NCI-H2081 treated with DMSO at 0.1 percent for 48 hours (cell line): Measurements from ENCODE around the gene DSTYK.
A peak's percentile ranks its signal among the peaks of the same experiment; 100 is the strongest.

Experiments used
- DNase-seq: peaks from one replicate; lab custom pipeline; 2025; lab: John Stamatoyannopoulos, UW

Gene DSTYK, protein sequence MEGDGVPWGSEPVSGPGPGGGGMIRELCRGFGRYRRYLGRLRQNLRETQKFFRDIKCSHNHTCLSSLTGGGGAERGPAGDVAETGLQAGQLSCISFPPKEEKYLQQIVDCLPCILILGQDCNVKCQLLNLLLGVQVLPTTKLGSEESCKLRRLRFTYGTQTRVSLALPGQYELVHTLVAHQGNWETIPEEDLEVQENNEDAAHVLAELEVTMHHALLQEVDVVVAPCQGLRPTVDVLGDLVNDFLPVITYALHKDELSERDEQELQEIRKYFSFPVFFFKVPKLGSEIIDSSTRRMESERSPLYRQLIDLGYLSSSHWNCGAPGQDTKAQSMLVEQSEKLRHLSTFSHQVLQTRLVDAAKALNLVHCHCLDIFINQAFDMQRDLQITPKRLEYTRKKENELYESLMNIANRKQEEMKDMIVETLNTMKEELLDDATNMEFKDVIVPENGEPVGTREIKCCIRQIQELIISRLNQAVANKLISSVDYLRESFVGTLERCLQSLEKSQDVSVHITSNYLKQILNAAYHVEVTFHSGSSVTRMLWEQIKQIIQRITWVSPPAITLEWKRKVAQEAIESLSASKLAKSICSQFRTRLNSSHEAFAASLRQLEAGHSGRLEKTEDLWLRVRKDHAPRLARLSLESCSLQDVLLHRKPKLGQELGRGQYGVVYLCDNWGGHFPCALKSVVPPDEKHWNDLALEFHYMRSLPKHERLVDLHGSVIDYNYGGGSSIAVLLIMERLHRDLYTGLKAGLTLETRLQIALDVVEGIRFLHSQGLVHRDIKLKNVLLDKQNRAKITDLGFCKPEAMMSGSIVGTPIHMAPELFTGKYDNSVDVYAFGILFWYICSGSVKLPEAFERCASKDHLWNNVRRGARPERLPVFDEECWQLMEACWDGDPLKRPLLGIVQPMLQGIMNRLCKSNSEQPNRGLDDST

GRCh38 chr1:205211169-205211838 lies at the start of gene DSTYK:
Gene DSTYK, minus strand, starts transcription at chr1:205211702. Its CDS starts 167 bp downstream, at chr1:205211535.
- peak; percentile 65 for DNase-seq

DNA sequence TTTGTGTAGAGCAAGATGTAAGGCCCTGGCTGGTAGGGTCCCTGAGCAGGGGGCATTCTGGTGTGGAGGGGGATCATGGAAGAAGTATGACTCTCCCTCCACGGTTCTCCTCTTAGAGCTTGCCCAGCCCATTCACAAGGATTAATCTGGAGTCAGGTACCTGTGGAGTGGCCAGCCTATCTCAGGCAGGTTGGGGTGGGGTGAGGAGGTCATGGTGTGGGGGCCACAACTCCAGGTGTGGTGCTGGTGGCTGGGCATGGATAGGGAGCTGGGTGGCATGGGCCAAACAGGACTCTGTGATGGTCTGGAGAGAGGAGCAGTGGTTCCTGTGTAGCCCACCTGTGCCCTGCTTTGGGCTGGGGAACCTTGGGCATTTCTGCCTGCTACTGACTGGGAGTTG lies 48.5 kb upstream of the DSTYK start:
- no peak for DNase-seq

DNA sequence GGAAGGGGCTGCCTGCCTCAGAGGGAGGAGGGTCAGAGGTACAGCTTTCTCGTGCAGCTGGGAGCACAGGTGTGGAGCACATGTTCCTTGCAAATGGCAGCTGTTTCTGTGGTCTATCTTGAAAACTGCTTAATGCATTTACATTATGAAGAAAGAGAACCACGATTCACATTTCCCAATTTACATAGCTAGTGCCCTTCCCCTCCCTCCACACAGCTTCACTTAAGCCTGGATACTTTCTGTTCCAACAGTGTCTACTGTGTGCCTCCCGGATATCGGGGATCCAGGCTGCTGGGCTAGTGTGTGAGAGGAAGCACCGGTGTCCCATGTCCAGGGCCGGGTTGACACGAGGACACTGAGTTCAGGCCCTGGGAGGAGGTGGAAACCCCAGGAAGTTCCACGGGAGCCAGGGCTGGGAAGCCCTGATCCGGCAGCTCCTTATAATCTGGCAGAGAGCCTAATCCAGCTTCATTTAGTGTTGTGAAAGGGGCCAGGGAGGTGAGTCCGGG lies 47.9 kb upstream of the DSTYK start:
- DNase-seq = no peak

GRCh38 chr1:205258719-205259118 lies 47.2 kb upstream of the DSTYK start:
- DNase-seq = no peak

GRCh38 chr1:205258261-205258691 lies 46.8 kb upstream of the DSTYK start:
- DNase-seq = no peak

- DNase-seq = no peak
Measured at GRCh38 chr1:205257735-205258134, 46.2 kb upstream of the DSTYK start.

DNA sequence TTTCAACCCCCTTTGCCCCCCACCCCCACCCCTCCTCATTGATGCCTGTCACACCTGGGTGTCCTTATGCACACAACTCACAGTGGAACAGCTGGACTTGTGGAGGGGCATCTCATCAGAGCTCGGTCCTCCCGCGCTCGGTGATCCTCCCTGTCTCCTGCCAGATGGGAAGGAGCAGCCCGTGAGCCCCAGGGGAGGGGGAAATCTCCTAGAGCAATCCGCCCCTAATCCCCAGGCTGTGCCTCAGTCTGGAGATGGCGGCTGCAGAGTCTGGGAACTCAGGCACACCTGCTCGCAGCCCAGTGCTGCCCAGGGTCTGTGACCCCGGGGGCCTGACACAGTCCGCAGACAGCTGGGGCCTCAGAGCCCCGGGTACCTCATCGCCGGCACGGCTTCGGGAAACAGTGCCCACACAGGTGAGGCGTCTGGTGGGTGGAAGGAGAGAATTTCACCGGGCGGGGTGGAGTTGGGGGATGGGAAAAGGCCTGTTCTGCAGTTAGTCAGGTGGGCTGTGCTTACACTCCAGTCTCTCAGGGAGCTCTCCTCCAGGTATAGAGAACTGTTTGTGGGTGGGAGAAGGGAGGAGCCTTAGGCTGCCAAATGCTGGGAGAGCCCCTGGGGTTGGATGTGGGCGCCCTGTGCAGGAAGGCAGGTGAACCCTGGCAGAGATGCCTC lies 45.6 kb upstream of the DSTYK start:
- no peak for DNase-seq

GRCh38 chr1:205255941-205256780 lies 44.7 kb upstream of the DSTYK start:
- DNase-seq = peak; percentile 8

- no peak for DNase-seq
Measured at GRCh38 chr1:205251576-205251975, 40.1 kb upstream of the DSTYK start.

- DNase-seq = no peak
Measured at GRCh38 chr1:205250699-205251098, 39.2 kb upstream of the DSTYK start.

DNA sequence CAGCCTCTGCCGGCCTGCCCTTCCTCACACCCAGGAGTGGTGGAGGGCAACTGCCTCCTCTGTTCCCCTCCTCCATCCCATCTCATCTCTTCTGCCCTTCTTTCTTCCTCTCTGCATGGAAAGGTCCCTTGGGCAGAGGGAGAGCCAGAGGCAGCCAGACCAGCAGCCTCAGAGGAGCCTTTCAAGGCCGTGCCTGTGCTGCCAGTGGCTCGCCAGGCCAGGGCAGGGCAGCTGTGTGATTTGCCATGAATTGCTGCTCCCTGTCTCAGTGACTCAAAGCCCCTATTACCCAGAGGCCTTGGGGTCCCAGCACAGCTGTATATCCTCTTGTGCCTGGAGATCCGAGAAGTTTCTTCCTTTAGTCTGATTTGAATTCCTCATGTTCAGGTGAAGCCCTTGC lies 38.1 kb upstream of the DSTYK start:
- no peak for DNase-seq

DNA sequence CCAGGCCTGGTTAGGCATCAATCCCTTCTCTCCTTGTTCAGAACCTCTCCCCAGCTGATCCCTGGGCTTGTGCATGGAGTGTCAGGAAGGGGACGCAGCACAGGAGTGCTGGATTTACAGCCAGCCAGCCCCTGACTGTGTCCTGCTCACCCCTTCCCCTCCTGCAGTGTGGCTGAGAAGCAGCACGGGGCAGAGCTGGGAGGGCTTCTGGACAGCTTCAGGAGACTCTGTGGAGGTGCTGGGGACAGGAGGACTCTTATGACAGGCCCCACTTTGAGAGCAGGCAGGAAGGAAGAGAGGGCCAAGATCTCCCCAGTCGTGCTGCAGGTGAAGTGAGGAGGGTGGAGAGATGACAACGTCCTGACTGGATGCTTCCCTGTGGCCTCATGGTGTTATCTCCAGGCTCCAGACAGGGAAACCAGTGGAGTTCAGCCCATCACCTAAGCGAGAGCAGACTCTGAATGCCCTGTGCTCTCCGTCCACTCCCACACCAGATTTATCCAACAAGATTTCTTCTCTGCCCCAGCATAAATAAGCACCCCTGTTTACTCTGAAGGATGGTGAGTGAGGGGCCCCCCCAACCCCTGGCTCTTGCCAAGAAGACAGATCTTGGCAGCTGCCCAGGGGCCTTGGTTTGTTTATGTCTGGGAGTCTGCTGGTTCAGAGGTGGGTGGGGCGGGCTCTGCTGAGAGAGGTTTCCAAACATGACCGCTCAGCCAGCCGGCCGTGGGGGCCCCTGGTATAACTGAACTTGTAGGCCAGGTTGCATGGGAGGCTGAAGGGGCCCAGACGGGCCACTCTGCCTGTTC lies 37.5 kb upstream of the DSTYK start:
- no peak for DNase-seq

- DNase-seq = no peak
Measured at GRCh38 chr1:205247130-205247921, 35.8 kb upstream of the DSTYK start.

DNA sequence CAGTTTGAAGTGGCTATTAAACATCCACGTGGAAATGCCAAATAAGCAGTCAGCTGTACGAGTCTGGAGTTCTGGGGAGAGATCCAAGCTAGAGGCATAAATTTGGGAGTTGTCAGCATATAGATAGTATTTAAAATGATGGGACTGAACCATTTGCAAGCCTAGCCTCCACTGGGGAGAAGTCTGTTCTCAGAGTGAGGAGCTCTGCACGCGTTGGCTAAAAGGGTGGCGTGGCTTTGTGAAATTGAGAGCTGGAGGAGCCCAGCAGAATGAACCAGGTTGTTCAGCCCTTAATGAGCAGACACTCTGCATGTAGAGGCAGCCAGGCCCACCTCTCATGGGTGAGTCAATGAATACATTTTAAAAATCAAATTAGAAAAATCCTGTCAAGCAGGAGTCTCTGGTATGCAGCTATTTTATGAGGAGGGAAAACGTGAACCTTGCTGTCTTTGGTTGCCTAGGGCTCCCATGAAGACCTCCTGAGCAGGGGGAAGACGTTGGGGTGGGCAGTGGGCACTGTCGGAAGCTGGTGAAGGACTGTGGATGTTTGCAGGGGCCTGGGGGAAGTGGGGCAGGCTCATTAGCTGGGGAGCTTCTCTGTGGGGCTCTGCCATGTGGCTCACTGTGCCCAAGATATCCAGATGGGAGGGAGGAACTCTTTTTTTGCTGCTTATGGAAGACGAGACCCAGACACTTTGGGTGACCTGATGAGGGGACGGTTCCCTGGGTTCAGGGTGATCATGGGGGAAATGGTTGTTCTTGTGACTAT lies 35.0 kb upstream of the DSTYK start:
- DNase-seq = no peak

DNA sequence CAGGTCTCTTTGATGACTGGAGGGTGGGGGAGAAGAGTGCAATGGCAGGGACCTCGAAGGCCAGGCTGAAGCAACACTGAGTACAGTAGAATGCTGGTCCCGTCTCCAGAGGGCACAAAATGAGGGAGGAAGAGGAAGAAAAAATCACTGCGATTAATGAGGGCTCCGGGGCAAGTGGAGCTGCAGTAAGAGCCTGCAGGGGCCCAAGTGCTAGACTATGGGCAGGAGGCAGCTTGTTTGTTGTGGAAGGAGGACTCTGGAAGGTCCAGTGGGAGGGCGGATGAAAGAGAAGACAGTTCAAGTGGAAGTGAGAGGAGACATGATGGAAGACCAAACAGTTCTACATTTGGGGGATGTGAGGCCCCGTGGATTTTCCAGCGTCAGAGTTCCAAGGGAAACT lies 33.6 kb upstream of the DSTYK start:
- DNase-seq = no peak

DNA sequence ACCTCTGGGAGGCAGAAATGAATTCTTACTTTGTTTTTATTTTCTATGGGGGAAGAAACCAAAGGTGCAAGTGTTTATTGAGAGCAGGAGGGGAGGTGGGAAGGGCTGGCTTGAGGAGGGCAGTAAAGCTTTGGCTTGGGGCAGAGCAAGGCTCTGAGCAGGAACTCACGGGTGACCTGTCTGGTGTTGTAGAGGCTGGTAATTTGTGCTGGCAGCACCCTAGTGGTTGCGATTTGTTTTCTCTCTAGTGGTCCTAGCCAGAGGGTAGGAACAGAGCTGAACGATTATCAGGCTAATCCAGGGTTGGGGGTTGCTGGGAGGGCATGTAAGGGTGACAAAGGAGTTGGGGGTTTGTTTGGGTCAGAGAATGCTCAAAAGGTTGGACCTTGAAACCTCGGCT lies 32.9 kb upstream of the DSTYK start:
- DNase-seq = no peak

DNA sequence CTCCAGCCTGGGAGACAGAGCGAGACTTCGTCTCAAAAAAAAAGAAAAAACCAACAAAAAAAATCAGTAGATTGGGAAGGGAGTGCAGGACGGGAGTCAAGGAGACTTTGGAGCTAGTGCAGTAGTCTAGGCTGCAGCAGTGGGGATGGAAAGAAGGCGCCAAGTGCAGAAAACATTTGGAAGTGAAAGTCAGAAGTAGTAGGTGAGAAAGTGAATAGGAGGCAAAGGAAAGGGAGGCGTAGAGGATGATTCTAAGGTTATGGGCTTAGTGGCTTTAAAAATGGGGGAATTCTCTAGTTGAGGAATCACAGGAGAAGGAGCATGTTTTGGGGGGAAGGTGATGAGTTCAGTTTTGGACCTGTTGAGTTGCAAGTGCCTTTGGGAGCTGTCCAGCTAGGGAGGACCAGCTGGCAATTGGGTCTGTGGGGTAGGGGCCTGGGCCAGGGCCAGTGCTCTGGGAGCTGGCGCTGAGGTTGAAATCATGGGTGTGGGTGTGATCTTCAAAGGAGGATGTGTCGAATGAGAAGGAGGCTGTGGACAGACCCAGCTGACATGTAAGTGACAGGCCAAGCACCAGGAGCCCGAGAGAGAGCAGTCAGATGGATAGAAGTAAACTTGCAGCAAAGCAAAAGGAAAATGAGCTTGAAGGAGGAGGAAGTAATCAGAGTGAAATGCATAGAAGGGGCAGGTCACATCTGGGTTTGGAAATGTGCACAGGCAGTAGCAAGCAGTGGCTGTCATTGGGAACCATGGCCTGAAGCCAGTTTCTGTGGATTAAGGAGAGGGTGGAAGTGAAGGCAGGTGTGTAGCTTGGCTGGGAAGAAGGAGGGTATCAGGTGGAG lies 32.1 kb upstream of the DSTYK start:
- no peak for DNase-seq
